ENCODE results near the gene OR2A25. TPM values are rescaled to one million over a fixed set of nuclear protein-coding genes. Genes with fewer than 3 reads are reported as not detected.

OR2A25 gene
- total RNA-seq, 1 experiment from 2014 or later, result not detected

DNA sequence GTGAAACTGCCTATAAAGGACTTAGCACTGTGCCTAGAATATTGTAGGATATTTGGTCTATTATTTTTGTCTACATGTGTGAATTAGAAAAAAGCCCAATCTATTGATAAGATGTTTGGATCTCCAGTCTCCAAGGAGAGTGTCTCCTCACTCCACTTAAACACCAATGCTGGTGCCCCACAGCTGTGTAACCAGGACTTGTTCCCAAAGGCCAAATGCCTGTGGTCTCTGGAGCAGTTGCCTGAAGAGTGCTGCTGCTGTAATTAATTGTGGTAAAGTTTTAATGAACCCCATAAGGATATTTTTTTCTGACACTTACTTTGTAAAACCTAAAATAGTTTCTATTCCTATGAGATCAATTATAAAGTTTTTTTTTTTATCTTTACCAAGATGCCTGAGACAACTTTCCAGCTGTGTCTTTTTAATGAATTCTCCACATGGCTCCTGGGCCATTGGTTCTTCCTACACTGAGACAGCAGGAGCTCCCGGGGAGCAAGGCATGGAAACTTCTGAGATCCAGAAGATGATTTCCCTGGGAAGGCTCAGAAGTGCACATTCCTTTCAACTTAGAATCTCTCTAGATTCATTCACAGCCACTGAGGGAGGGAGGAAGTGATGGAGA, 32.1 kb upstream of the OR2A25 start:
- ChIA-PET CTCF (interaction anchor here (1.6 to 1.7 kb wide), 2 partner anchors 26 to 90 kb away, joined by 4 to 6 read pairs; no protein-coding TSS in a partner anchor), POLR2A (no interaction called here)
- Mint-ChIP-seq H3K9me3 (no peaks in the 10 kb centered on the region), H3K27ac (no peak overlapping the region), H3K4me3 (no peak overlapping the region), H3K4me1 (peaks cover 5% of the 10 kb centered on the region; the same call in 1 of the 2 replicates), H3K27me3 (ENCODE audit: low read depth) (no peaks in the 10 kb centered on the region), H3K36me3 (no peaks in the 10 kb centered on the region)
- ATAC-seq (no peak), DNase-seq (ENCODE audit: low spot score) (no peak)
- TF ChIP-seq, protein P1, sequence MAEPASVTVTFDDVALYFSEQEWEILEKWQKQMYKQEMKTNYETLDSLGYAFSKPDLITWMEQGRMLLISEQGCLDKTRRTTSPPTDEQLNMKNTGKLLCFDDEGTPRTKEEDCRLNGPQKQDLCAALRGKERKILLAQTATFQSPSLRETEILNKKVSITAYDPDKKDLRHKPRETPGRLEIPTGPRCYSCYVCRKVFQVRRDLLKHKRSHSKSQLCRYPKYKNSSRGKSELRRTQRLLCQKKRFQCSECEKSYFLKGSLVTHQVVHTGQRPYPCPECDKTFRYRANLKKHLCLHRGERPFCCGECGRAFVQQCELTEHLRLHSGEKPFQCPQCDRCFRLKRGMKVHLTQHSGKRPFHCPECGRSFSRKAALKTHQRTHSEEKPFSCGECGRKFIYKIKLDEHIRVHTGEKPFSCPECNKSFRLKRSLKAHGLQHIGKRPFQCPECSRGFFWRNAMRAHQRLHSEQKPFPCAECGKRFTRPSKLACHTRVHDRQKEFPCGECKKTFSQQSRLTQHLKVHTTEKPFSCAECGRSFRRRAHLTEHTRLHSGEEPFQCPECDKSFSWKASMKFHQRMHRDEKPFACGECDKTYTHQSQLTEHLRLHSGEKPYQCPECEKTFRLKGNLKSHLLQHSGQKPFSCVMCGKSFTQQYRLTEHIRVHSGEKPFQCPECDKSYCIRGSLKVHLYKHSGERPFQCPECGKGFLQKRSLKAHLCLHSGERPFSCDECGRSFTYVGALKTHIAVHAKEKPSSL (CRISPR knock-in tag; conservative IDR thresholded peaks at IDR 0.05), result no peak
- TF ChIP-seq, protein P2, sequence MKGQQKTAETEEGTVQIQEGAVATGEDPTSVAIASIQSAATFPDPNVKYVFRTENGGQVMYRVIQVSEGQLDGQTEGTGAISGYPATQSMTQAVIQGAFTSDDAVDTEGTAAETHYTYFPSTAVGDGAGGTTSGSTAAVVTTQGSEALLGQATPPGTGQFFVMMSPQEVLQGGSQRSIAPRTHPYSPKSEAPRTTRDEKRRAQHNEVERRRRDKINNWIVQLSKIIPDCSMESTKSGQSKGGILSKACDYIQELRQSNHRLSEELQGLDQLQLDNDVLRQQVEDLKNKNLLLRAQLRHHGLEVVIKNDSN (CRISPR knock-in tag; IDR thresholded peaks at IDR 0.05), result no peak
- TF ChIP-seq ZNF263 (CRISPR knock-in tag; IDR thresholded peaks at IDR 0.05; ENCODE audit: low read depth) (no peak), ZNF232 (CRISPR knock-in tag; IDR thresholded peaks at IDR 0.05) (no peak), PRRX2 (CRISPR knock-in tag; IDR thresholded peaks at IDR 0.05) (no peak), CREM (CRISPR knock-in tag; IDR thresholded peaks at IDR 0.05) (no peak), TEAD1 (CRISPR knock-in tag; IDR thresholded peaks at IDR 0.05) (no peak), ZNF423 (CRISPR knock-in tag; IDR thresholded peaks at IDR 0.05) (no peak)
- TF ChIP-seq, protein P3, sequence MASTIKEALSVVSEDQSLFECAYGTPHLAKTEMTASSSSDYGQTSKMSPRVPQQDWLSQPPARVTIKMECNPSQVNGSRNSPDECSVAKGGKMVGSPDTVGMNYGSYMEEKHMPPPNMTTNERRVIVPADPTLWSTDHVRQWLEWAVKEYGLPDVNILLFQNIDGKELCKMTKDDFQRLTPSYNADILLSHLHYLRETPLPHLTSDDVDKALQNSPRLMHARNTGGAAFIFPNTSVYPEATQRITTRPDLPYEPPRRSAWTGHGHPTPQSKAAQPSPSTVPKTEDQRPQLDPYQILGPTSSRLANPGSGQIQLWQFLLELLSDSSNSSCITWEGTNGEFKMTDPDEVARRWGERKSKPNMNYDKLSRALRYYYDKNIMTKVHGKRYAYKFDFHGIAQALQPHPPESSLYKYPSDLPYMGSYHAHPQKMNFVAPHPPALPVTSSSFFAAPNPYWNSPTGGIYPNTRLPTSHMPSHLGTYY (CRISPR knock-in tag; IDR thresholded peaks at IDR 0.05), result no peak

DNA sequence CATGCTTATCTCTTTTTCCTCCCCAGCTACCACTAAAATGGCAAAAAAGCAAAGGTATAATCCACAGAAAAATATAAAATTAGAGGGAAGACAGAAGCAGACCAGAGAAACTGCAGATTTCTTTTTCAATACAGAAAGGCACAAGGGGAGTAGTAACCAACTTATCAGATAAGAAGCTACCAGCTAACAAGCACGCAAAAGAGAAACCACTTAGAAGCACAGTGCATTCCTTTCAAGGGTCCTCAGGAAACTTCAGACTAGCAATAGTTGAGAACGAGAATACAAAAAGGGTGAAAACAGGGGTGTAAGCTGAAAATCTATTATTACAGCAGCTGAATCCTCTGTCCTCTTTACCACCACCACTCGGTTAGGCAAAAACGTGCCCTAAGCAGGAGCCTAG, 30.7 kb upstream of the OR2A25 start:
- Mint-ChIP-seq H3K36me3 (no peaks in the 10 kb centered on the region), H3K27ac (no peak overlapping the region), H3K27me3 (ENCODE audit: low read depth) (no peaks in the 10 kb centered on the region), H3K4me3 (no peak overlapping the region), H3K4me1 (no peaks in the 10 kb centered on the region; the same call in 1 of the 2 replicates), H3K9me3 (no peaks in the 10 kb centered on the region)
- no peak for ATAC-seq
- POLR2A ChIA-PET, result no interaction called here
- CTCF ChIA-PET, result interaction anchor here (1.6 kb wide), 1 partner anchor 25 kb away, joined by 4 read pairs; no protein-coding TSS in a partner anchor
- no peak for TF ChIP-seq ZNF396 (CRISPR knock-in tag; IDR thresholded peaks at IDR 0.05; ENCODE audit: borderline replicate concordance)
- TF ChIP-seq ESRRA (CRISPR knock-in tag; IDR thresholded peaks at IDR 0.05; ENCODE audit: borderline replicate concordance), result no peak
- TF ChIP-seq SMAD4 (CRISPR knock-in tag; IDR thresholded peaks at IDR 0.05), result no peak
- TF ChIP-seq ZNF219 (CRISPR knock-in tag; IDR thresholded peaks at IDR 0.05; ENCODE audit: borderline replicate concordance), result no peak
- no peak for TF ChIP-seq GABPB1 (CRISPR knock-in tag; IDR thresholded peaks at IDR 0.05)
- TF ChIP-seq JAZF1 (CRISPR knock-in tag; IDR thresholded peaks at IDR 0.05), result no peak
- TF ChIP-seq RELA (CRISPR knock-in tag; IDR thresholded peaks at IDR 0.05; ENCODE audit: borderline replicate concordance), result no peak
- TF ChIP-seq, protein P3 (CRISPR knock-in tag; IDR thresholded peaks at IDR 0.05), result no peak
- no peak for TF ChIP-seq FOXJ3 (CRISPR knock-in tag; IDR thresholded peaks at IDR 0.05; ENCODE audit: borderline replicate concordance)
- TF ChIP-seq, protein P2 (CRISPR knock-in tag; IDR thresholded peaks at IDR 0.05), result no peak
- no peak for TF ChIP-seq ELF4 (CRISPR knock-in tag; IDR thresholded peaks at IDR 0.05; ENCODE audit: low read depth)
- TF ChIP-seq, protein P4, sequence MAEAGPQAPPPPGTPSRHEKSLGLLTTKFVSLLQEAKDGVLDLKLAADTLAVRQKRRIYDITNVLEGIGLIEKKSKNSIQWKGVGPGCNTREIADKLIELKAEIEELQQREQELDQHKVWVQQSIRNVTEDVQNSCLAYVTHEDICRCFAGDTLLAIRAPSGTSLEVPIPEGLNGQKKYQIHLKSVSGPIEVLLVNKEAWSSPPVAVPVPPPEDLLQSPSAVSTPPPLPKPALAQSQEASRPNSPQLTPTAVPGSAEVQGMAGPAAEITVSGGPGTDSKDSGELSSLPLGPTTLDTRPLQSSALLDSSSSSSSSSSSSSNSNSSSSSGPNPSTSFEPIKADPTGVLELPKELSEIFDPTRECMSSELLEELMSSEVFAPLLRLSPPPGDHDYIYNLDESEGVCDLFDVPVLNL (CRISPR knock-in tag; IDR thresholded peaks at IDR 0.05; ENCODE audit: borderline replicate concordance, low read depth), result no peak
- no peak for DNase-seq (ENCODE audit: low spot score)

All from WTC11 (cell line).